ENCODE data around the gene RERE. TPM values are rescaled to one million over a fixed set of nuclear protein-coding genes. Genes with fewer than 3 reads are reported as not detected.

The RERE gene
- total and polyA plus RNA-seq, 2 experiments from 2014 or later = 148 to 170 TPM

GRCh38 chr1:8365661-8366362 lies 451.6 kb downstream of the RERE start:
- Mint-ChIP-seq H3K27ac (no peak overlapping the region), H3K9me3 (no peaks in the 10 kb centered on the region), H3K36me3 (ENCODE audit: low read depth) (peaks cover 45% of the 10 kb centered on the region), H3K4me3 (no peak overlapping the region), H3K27me3 (ENCODE audit: insufficient read depth, low read depth, poor library complexity) (peaks cover 14% of the 10 kb centered on the region), H3K4me1 (peaks cover 42% of the 10 kb centered on the region)
- TF ChIP-seq ETS1 (IDR thresholded peaks at IDR 0.05) (no peak), ZNF331 (CRISPR knock-in tag; IDR thresholded peaks at IDR 0.05; ENCODE audit: low read depth) (no peak), CREB1 (CRISPR knock-in tag; IDR thresholded peaks at IDR 0.05; ENCODE audit: low read depth) (no peak), POLR2AphosphoS5 (IDR thresholded peaks at IDR 0.05; ENCODE audit: low read depth) (no peak), NANOG (IDR thresholded peaks at IDR 0.05; ENCODE audit: borderline replicate concordance) (no peak), ZNF114 (CRISPR knock-in tag; IDR thresholded peaks at IDR 0.05) (no peak), EZH2 (IDR thresholded peaks at IDR 0.05; ENCODE audit: low read depth, unreplicated experiment) (no peak), CTCF (conservative IDR thresholded peaks at IDR 0.05; ENCODE audit: low read depth in 2 of 2) (no peak), STAT1 (IDR thresholded peaks at IDR 0.05; ENCODE audit: unreplicated experiment) (no peak), JUNB (IDR thresholded peaks at IDR 0.05; ENCODE audit: unreplicated experiment) (no peak)
- TF ChIP-seq, protein P1, sequence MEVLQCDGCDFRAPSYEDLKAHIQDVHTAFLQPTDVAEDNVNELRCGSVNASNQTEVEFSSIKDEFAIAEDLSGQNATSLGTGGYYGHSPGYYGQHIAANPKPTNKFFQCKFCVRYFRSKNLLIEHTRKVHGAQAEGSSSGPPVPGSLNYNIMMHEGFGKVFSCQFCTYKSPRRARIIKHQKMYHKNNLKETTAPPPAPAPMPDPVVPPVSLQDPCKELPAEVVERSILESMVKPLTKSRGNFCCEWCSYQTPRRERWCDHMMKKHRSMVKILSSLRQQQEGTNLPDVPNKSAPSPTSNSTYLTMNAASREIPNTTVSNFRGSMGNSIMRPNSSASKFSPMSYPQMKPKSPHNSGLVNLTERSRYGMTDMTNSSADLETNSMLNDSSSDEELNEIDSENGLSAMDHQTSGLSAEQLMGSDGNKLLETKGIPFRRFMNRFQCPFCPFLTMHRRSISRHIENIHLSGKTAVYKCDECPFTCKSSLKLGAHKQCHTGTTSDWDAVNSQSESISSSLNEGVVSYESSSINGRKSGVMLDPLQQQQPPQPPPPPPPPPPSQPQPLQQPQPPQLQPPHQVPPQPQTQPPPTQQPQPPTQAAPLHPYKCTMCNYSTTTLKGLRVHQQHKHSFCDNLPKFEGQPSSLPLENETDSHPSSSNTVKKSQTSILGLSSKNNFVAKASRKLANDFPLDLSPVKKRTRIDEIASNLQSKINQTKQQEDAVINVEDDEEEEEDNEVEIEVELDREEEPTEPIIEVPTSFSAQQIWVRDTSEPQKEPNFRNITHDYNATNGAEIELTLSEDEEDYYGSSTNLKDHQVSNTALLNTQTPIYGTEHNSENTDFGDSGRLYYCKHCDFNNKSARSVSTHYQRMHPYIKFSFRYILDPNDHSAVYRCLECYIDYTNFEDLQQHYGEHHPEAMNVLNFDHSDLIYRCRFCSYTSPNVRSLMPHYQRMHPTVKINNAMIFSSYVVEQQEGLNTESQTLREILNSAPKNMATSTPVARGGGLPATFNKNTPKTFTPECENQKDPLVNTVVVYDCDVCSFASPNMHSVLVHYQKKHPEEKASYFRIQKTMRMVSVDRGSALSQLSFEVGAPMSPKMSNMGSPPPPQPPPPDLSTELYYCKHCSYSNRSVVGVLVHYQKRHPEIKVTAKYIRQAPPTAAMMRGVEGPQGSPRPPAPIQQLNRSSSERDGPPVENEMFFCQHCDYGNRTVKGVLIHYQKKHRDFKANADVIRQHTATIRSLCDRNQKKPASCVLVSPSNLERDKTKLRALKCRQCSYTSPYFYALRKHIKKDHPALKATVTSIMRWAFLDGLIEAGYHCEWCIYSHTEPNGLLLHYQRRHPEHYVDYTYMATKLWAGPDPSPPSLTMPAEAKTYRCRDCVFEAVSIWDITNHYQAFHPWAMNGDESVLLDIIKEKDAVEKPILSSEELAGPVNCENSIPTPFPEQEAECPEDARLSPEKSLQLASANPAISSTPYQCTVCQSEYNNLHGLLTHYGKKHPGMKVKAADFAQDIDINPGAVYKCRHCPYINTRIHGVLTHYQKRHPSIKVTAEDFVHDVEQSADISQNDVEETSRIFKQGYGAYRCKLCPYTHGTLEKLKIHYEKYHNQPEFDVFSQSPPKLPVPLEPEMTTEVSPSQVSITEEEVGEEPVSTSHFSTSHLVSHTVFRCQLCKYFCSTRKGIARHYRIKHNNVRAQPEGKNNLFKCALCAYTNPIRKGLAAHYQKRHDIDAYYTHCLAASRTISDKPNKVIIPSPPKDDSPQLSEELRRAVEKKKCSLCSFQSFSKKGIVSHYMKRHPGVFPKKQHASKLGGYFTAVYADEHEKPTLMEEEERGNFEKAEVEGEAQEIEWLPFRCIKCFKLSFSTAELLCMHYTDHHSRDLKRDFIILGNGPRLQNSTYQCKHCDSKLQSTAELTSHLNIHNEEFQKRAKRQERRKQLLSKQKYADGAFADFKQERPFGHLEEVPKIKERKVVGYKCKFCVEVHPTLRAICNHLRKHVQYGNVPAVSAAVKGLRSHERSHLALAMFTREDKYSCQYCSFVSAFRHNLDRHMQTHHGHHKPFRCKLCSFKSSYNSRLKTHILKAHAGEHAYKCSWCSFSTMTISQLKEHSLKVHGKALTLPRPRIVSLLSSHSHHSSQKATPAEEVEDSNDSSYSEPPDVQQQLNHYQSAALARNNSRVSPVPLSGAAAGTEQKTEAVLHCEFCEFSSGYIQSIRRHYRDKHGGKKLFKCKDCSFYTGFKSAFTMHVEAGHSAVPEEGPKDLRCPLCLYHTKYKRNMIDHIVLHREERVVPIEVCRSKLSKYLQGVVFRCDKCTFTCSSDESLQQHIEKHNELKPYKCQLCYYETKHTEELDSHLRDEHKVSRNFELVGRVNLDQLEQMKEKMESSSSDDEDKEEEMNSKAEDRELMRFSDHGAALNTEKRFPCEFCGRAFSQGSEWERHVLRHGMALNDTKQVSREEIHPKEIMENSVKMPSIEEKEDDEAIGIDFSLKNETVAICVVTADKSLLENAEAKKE (CRISPR knock-in tag; IDR thresholded peaks at IDR 0.05) = no peak
- TF ChIP-seq, protein P2, sequence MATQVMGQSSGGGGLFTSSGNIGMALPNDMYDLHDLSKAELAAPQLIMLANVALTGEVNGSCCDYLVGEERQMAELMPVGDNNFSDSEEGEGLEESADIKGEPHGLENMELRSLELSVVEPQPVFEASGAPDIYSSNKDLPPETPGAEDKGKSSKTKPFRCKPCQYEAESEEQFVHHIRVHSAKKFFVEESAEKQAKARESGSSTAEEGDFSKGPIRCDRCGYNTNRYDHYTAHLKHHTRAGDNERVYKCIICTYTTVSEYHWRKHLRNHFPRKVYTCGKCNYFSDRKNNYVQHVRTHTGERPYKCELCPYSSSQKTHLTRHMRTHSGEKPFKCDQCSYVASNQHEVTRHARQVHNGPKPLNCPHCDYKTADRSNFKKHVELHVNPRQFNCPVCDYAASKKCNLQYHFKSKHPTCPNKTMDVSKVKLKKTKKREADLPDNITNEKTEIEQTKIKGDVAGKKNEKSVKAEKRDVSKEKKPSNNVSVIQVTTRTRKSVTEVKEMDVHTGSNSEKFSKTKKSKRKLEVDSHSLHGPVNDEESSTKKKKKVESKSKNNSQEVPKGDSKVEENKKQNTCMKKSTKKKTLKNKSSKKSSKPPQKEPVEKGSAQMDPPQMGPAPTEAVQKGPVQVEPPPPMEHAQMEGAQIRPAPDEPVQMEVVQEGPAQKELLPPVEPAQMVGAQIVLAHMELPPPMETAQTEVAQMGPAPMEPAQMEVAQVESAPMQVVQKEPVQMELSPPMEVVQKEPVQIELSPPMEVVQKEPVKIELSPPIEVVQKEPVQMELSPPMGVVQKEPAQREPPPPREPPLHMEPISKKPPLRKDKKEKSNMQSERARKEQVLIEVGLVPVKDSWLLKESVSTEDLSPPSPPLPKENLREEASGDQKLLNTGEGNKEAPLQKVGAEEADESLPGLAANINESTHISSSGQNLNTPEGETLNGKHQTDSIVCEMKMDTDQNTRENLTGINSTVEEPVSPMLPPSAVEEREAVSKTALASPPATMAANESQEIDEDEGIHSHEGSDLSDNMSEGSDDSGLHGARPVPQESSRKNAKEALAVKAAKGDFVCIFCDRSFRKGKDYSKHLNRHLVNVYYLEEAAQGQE (IDR thresholded peaks at IDR 0.05; ENCODE audit: unreplicated experiment) = no peak
- Histone ChIP-seq H3K79me2 (replicated peaks; ENCODE audit: insufficient read depth) (peaks cover 52% of the 10 kb centered on the region), H4K20me1 (replicated peaks; ENCODE audit: insufficient read depth) (peaks cover 16% of the 10 kb centered on the region), H3K4me2 (no peak overlapping the region), H3F3A (replicated peaks; ENCODE audit: low read depth) (no peaks in the 10 kb centered on the region), H3K27ac (ENCODE audit: low read depth) (no peak overlapping the region), H2AFZ (no peak overlapping the region), H3K27me3 (ENCODE audit: insufficient read depth) (no peaks in the 10 kb centered on the region), H3K9me2 (ENCODE audit: insufficient read depth) (no peaks in the 10 kb centered on the region), H3K4me3 (no peak overlapping the region), H3K36me3 (ENCODE audit: insufficient read depth) (peaks cover 8% of the 10 kb centered on the region), H3K4me1 (ENCODE audit: insufficient read depth) (peaks cover 26% of the 10 kb centered on the region)
- ATAC-seq = no peak
- no peak for DNase-seq (ENCODE audit: low spot score)
